ENCODE data around the gene RTN1. TPM values are rescaled to one million over a fixed set of nuclear protein-coding genes. Genes with fewer than 3 reads are reported as not detected.

The RTN1 gene
- 1 to 10 TPM in 3 of 10 donors, under 1 TPM in 7; 0.40 to 5.5 (median 0.92) TPM for total RNA-seq
- under 1 TPM; 0.52 to 0.59 TPM for polyA plus RNA-seq
- long read RNA-seq, donor 1, result 0 reads
- long read RNA-seq, donor 2, partial matches to known transcripts, result 0 of 1 reads
- long read RNA-seq, donor 2, other reads (novel, unspliced or antisense), result 0 of 1 reads
- long read RNA-seq, donor 3, result 0 reads

DNA sequence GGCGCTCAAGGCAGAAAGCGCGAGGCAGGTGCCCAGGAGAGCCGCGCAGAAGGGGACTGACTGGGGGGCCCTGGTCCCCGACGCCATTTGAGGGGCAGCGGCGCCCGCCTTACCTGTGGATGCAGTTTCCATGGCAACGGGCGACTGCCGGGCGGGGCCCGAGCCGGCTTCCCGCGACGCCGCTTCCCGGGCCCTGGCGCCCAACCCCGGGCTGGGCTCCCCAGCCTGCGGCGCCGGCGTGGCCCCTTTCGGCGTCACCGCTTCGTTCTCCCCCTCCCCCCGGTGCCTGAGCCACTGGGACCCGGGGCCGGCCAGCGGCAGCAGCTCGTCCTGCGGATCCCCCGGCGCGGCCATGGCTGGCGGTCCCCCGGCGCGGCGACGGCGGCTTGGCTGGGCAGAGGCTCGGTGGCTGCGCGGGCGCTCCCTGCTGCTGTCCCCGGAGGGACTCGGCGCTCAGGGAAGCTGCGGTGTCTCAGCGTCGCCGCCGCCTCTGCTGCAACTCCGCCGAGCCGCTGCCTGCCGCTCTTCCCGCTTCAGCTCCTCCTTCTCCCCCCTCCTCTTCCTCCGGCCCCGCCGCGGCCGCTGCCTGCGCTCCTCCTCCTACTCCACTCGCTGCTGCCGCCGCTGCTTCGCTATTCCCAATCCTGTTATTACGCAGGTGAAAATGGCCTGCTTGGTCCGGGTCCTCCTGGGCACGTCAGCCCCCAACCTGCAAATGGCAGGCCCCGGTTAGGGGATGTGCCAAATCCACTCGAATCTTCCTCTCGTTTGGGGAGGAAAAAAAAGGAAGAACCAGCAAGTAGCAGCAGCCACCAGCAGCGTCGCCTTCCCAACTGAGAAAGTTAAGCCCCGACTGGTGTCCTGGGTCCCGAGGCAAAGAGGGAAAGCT is at the start of gene RTN1:
RTN1 (minus strand) TSS at position 500 of the 889 bp plus-strand sequence; CDS start at position 354, 146 bp downstream.
- ATAC-seq (peak; percentile 69 to 94 (median 84)), DNase-seq (peak; percentile 15 to 59)

GRCh38 chr14:59920378-59920683 is 49.8 kb upstream of the RTN1 start:
- no peak for TF ChIP-seq CTCF (IDR thresholded peaks at IDR 0.05)
- no peak overlapping the region for H3K4me3 ChIP-seq
- no peaks in the 10 kb centered on the region for H3K9me3 ChIP-seq
- DNase-seq, result no peak
- peak in 1 of 8 donors; percentile 22 for ATAC-seq
- no peak overlapping the region for H3K27ac ChIP-seq
- intact Hi-C loops (cut with DNase I), result no loop called here
- WGBS, 2 donors, result 57 to 63% methylated on average over 1 of the region's 1 CpG
- no peaks in the 10 kb centered on the region for H3K36me3 ChIP-seq
- peaks cover 0 to 53% (median 43%) of the 10 kb centered on the region in 7 donors for H3K27me3 ChIP-seq
- H3K4me1 ChIP-seq, result peaks cover 0 to 17% (median 8%) of the 10 kb centered on the region in 9 donors

More for the DNA sequence above, at the start of gene RTN1:
- Histone ChIP-seq H3K36me3 (no peaks in the 10 kb centered on the region), H3K4me1 (peaks cover 0 to 15% (median 8%) of the 10 kb centered on the region in 9 donors), H3K27me3 (peaks cover 5 to 82% (median 59%) of the 10 kb centered on the region in 7 donors), H3K27ac (peak within 1 kb of the TSS in 2 of 10 donors; percentile 35 to 68), H3K4me3 (peak within 1 kb of the TSS; percentile 5 to 61 (median 56)), H3K9me3 (no peaks in the 10 kb centered on the region)
- TF ChIP-seq CTCF (IDR thresholded peaks at IDR 0.05), result no peak
- intact Hi-C loops (cut with DNase I), result no loop called here
- WGBS, 2 donors, result 0 to 1% methylated on average over 81 to 84 of the region's 84 CpGs

- peaks cover 0 to 17% (median 8%) of the 10 kb centered on the region in 9 donors for H3K4me1 ChIP-seq
- H3K27ac ChIP-seq, result no peak within 1 kb of the TSS
- H3K4me3 ChIP-seq, result peak within 1 kb of the TSS; percentile 14 to 50 (median 44)
- H3K36me3 ChIP-seq, result no peaks in the 10 kb centered on the region
- intact Hi-C loops (cut with DNase I), result no loop called here
- H3K9me3 ChIP-seq, result no peaks in the 10 kb centered on the region
- ATAC-seq (peak in 2 of 8 donors; percentile 37 to 55), DNase-seq (no peak)
- WGBS, 2 donors, result 5 to 6% methylated on average over 57 of the region's 57 CpGs
- TF ChIP-seq CTCF (IDR thresholded peaks at IDR 0.05), result no peak
- peaks cover 0 to 57% (median 48%) of the 10 kb centered on the region in 7 donors for H3K27me3 ChIP-seq
These were observed 49.2 kb upstream of the RTN1 start, which contains the start of gene LRRC9 for GRCh38 chr14:59919570-59920377. Gene LRRC9 (plus strand): TSS chr14:59920144.
